ENCODE data around the gene RAB36. TPM values are rescaled to one million over a fixed set of nuclear protein-coding genes. Genes with fewer than 3 reads are reported as not detected.

Gene RAB36
- total and polyA plus RNA-seq, 7 donors = 0.05 to 0.56 (median 0.23) TPM; not detected in 1

DNA sequence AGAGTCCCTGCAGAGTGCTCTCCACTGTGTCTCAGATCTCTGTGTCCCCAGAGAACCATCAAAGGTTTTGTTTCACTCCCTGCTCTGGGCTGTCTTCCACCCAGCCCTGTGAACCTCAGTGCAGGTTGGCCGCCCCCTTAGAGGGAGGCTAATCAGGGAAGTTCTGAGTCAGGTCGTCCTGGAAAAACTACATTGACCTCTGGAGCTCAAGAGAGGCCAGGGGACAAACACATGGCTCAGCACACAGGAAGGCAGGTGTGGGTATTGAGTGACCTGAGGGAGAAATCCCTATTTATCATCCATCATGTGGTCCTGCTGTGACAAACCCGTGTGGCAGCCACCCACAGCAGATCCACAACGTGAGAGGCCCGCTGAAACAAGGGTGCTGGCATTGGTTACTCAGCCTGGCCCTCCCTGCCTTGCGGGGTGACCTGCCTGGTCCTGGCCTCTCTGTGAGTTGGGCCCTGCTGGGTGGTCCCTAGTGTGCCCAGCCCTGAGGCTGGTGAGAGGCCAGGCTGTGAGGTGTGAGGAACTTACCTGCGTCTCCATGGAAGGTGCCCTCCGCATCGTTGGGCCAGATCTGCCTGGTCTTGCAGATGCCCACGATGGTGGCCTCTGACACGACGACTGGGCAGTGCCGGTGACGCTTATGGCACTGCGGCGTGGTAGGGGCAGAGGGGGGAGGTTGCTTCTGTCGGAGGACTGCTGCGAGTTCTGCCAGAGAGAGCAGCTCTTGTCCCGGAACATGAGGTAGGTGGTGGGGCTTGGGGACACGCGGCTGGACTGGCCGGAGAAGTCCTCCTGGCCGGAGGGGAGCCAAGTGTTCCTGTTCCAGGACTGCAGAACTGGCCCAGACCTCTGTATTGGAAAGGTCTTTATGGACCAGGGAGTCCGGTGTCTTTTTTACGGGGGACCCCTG lies 34.4 kb downstream of the RAB36 start:
- peak overlapping the region; percentile 68 for H3K4me3 ChIP-seq
- 26 to 39% (median 27%) methylated on average over 23 to 25 of the region's 25 CpGs for WGBS, 3 donors
- ATAC-seq (peak; percentile 14 to 58 (median 30)), DNase-seq (peak; percentile 37 to 62)
- H3K4me1 ChIP-seq = peaks cover 34% of the 10 kb centered on the region
- H3K27ac ChIP-seq = peak overlapping the region; percentile 30
- no peaks in the 10 kb centered on the region for H3K9me3 ChIP-seq
- no peak for TF ChIP-seq CTCF (IDR thresholded peaks at IDR 0.05)
- no peaks in the 10 kb centered on the region for H3K36me3 ChIP-seq (ENCODE audit: insufficient read depth in 1 of 2, low read depth in 1 of 2)
- intact Hi-C loops (cut with DNase I) = loop anchor here in 1 of 2 donors (2.0 to 5.0 kb wide), 3 partner anchors 38 to 208 kb away; no protein-coding TSS in a partner anchor
- no peaks in the 10 kb centered on the region for H3K27me3 ChIP-seq (ENCODE audit: insufficient read depth in 3 of 3, low read length in 2 of 3)

GRCh38 chr22:23180301-23180892 lies 35.1 kb downstream of the RAB36 start, which contains the start of gene BCR:
TSS of gene BCR (plus strand) at chr22:23180509. CDS start at chr22:23180961, 452 bp downstream.
- DNase-seq (peak; percentile 76 to 78), ATAC-seq (peak; percentile 72 to 90 (median 82))
- WGBS, 3 donors = 0 to 2% (median 1%) methylated on average over 6 to 83 of the region's 88 CpGs
- no peak for TF ChIP-seq CTCF (IDR thresholded peaks at IDR 0.05)
- H3K27ac ChIP-seq = peak within 1 kb of the TSS; percentile 30
- H3K4me1 ChIP-seq = peaks cover 34% of the 10 kb centered on the region
- no peaks in the 10 kb centered on the region for H3K36me3 ChIP-seq (ENCODE audit: insufficient read depth in 1 of 2, low read depth in 1 of 2)
- peaks cover 0 to 2% (median 0%) of the 10 kb centered on the region in 3 donors for H3K27me3 ChIP-seq (ENCODE audit: insufficient read depth in 3 of 3, low read length in 2 of 3)
- peak within 1 kb of the TSS; percentile 68 for H3K4me3 ChIP-seq
- H3K9me3 ChIP-seq = no peaks in the 10 kb centered on the region
- intact Hi-C loops (cut with DNase I) = loop anchor here in 1 of 2 donors (5.0 kb wide), 1 partner anchor 37 kb away; no protein-coding TSS in a partner anchor

DNA sequence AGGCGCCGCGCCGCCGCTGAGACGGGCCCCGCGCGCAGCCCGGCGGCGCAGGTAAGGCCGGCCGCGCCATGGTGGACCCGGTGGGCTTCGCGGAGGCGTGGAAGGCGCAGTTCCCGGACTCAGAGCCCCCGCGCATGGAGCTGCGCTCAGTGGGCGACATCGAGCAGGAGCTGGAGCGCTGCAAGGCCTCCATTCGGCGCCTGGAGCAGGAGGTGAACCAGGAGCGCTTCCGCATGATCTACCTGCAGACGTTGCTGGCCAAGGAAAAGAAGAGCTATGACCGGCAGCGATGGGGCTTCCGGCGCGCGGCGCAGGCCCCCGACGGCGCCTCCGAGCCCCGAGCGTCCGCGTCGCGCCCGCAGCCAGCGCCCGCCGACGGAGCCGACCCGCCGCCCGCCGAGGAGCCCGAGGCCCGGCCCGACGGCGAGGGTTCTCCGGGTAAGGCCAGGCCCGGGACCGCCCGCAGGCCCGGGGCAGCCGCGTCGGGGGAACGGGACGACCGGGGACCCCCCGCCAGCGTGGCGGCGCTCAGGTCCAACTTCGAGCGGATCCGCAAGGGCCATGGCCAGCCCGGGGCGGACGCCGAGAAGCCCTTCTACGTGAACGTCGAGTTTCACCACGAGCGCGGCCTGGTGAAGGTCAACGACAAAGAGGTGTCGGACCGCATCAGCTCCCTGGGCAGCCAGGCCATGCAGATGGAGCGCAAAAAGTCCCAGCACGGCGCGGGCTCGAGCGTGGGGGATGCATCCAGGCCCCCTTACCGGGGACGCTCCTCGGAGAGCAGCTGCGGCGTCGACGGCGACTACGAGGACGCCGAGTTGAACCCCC lies 35.8 kb downstream of the RAB36 start:
- peak overlapping the region; percentile 68 for H3K4me3 ChIP-seq
- TF ChIP-seq CTCF (IDR thresholded peaks at IDR 0.05) = no peak
- no peaks in the 10 kb centered on the region for H3K36me3 ChIP-seq (ENCODE audit: insufficient read depth in 1 of 2, low read depth in 1 of 2)
- DNase-seq = peak in 1 of 2 donors; percentile 26
- peaks cover 34% of the 10 kb centered on the region for H3K4me1 ChIP-seq
- peaks cover 0 to 2% (median 0%) of the 10 kb centered on the region in 3 donors for H3K27me3 ChIP-seq (ENCODE audit: insufficient read depth in 3 of 3, low read length in 2 of 3)
- H3K27ac ChIP-seq = no peak overlapping the region
- intact Hi-C loops (cut with DNase I) = loop anchor here in 1 of 2 donors (5.0 kb wide), 1 partner anchor 36 kb away; no protein-coding TSS in a partner anchor
- 29 to 34% (median 34%) methylated on average over 103 to 112 of the region's 112 CpGs for WGBS, 3 donors
- no peak for ATAC-seq
- H3K9me3 ChIP-seq = no peaks in the 10 kb centered on the region

- peaks cover 34% of the 10 kb centered on the region for H3K4me1 ChIP-seq
- H3K9me3 ChIP-seq = no peaks in the 10 kb centered on the region
- ATAC-seq (no peak), DNase-seq (no peak)
- peaks cover 0 to 2% (median 0%) of the 10 kb centered on the region in 3 donors for H3K27me3 ChIP-seq (ENCODE audit: insufficient read depth in 3 of 3, low read length in 2 of 3)
- intact Hi-C loops (cut with DNase I) = loop anchor here in 1 of 2 donors (5.0 kb wide), 1 partner anchor 35 kb away; no protein-coding TSS in a partner anchor
- peak overlapping the region; percentile 68 for H3K4me3 ChIP-seq
- no peak for TF ChIP-seq CTCF (IDR thresholded peaks at IDR 0.05)
- 79 to 83% (median 79%) methylated on average over 43 of the region's 43 CpGs for WGBS, 3 donors
- H3K27ac ChIP-seq = no peak overlapping the region
- no peaks in the 10 kb centered on the region for H3K36me3 ChIP-seq (ENCODE audit: insufficient read depth in 1 of 2, low read depth in 1 of 2)
These were observed 36.5 kb downstream of the RAB36 start for GRCh38 chr22:23181721-23182308.

All from psoas muscle (tissue), 8 donors.